ENCODE measurements around the gene FASTK.

DNA sequence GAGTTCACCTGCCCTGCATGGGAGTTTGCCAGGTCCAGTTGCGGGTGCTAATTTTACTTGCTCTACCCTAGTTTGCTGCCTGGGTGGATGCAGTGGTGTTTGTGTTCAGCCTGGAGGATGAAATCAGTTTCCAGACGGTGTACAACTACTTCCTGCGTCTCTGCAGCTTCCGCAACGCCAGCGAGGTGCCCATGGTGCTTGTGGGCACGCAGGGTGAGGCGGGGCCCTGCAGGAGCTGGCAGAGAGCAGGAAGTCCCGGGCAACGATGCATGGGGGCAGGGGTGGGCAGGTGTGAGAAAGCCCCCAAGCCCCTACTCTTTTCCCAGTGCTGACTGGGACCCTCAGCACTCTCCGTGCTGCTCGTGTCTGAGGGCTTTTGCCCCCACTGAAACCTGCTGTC lies 37.0 kb upstream of the FASTK start:
- TF ChIP-seq HDGF (IDR thresholded peaks at IDR 0.05; ENCODE audit: borderline replicate concordance) (no peak), ZNF384 (IDR thresholded peaks at IDR 0.05) (no peak), SUZ12 (IDR thresholded peaks at IDR 0.05) (no peak), TARDBP (IDR thresholded peaks at IDR 0.05) (no peak), L3MBTL2 (conservative IDR thresholded peaks at IDR 0.05) (no peak), CTBP1 (IDR thresholded peaks at IDR 0.05; ENCODE audit: borderline replicate concordance) (no peak), LEF1 (IDR thresholded peaks at IDR 0.05; ENCODE audit: borderline replicate concordance) (no peak), FOXM1 (IDR thresholded peaks at IDR 0.05; ENCODE audit: borderline replicate concordance) (no peak), SP1 (IDR thresholded peaks at IDR 0.05) (no peak), NFRKB (IDR thresholded peaks at IDR 0.05) (no peak), ELF4 (IDR thresholded peaks at IDR 0.05) (no peak)
- TF ChIP-seq, protein P1, sequence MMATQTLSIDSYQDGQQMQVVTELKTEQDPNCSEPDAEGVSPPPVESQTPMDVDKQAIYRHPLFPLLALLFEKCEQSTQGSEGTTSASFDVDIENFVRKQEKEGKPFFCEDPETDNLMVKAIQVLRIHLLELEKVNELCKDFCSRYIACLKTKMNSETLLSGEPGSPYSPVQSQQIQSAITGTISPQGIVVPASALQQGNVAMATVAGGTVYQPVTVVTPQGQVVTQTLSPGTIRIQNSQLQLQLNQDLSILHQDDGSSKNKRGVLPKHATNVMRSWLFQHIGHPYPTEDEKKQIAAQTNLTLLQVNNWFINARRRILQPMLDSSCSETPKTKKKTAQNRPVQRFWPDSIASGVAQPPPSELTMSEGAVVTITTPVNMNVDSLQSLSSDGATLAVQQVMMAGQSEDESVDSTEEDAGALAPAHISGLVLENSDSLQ (IDR thresholded peaks at IDR 0.05) = no peak

All from HEK293T (cell line).